ENCODE data around the gene SESN1. TPM values are rescaled to one million over a fixed set of nuclear protein-coding genes. Genes with fewer than 3 reads are reported as not detected.

Gene SESN1
- total RNA-seq, 1 donor from 2014 or later: 18.4 TPM

DNA sequence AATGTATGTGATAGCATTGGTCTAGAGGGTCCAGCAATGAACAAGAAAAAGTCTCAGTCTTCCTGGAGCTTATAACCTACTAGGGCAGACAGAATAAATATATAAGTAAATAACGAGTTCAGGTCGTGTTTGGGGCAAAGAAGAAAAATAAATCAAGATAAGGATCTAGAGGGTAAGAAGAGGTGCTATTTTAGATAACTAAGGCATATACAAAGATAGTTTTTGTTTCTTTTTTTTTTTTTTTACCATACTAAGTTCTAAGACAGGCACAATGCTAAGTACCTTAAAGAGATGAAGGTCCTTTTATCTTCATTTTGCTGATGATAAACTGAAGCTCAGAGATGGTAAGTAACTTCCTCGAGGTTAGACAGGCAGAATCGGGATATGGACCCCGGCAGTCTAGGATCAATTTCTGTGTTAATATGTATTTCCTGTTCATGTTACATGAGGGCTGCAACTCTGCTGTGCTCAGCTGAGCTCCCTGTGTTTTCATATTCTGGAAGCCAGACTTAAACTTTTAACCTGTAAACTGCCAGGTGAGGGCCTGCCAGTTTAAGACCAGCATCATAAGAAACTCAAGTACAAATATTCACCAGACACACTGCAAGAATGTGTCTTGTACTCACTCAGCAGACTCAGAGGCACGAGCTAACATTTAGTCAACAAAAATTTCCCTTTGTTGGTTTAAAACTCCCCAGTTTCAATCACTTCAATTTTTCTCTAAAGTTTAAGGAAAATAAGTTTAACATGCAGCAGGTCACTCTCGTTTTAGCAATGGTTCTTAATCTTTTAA, 23.3 kb downstream of the SESN1 start:
- FAIRE-seq (no peak), DNase-seq (ENCODE audit: low read depth) (no peak)
- Histone ChIP-seq H3K4me3 (ENCODE audit: low read depth, low read length) (no peak overlapping the region), H3K27me3 (ENCODE audit: control insufficient read depth, insufficient read depth, low read length) (no peaks in the 10 kb centered on the region), H3K36me3 (ENCODE audit: control insufficient read depth, insufficient read depth, low read length) (no peaks in the 10 kb centered on the region)
- TF ChIP-seq, protein P1, sequence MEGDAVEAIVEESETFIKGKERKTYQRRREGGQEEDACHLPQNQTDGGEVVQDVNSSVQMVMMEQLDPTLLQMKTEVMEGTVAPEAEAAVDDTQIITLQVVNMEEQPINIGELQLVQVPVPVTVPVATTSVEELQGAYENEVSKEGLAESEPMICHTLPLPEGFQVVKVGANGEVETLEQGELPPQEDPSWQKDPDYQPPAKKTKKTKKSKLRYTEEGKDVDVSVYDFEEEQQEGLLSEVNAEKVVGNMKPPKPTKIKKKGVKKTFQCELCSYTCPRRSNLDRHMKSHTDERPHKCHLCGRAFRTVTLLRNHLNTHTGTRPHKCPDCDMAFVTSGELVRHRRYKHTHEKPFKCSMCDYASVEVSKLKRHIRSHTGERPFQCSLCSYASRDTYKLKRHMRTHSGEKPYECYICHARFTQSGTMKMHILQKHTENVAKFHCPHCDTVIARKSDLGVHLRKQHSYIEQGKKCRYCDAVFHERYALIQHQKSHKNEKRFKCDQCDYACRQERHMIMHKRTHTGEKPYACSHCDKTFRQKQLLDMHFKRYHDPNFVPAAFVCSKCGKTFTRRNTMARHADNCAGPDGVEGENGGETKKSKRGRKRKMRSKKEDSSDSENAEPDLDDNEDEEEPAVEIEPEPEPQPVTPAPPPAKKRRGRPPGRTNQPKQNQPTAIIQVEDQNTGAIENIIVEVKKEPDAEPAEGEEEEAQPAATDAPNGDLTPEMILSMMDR (IDR thresholded peaks at IDR 0.05; ENCODE audit: insufficient read depth, low read length, severe bottlenecking): no peak

DNA sequence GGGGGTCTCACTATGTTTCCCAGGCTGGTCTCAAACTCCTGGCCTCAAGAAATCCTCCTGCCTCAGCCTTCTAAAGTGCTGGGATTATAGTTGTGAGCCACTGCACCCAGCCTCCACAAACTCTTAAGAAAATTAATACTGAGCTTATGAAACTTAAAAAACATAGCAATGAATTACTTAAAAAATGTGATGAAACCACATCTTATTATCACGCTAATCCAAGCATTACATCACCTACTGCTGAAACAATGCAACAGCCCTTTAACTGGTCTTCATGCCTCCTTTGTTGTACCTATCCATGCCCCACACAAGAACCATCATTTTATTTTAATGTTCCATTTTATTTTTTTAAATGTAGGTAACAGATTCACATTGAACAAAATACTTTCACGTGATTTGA, 24.9 kb downstream of the SESN1 start:
- DNase-seq (ENCODE audit: low read depth) (no peak), FAIRE-seq (no peak)
- TF ChIP-seq, protein P1 (IDR thresholded peaks at IDR 0.05; ENCODE audit: insufficient read depth, low read length, severe bottlenecking): no peak
- Histone ChIP-seq H3K4me3 (ENCODE audit: low read depth, low read length) (no peak overlapping the region), H3K36me3 (ENCODE audit: control insufficient read depth, insufficient read depth, low read length) (no peaks in the 10 kb centered on the region), H3K27me3 (ENCODE audit: control insufficient read depth, insufficient read depth, low read length) (no peaks in the 10 kb centered on the region)

DNA sequence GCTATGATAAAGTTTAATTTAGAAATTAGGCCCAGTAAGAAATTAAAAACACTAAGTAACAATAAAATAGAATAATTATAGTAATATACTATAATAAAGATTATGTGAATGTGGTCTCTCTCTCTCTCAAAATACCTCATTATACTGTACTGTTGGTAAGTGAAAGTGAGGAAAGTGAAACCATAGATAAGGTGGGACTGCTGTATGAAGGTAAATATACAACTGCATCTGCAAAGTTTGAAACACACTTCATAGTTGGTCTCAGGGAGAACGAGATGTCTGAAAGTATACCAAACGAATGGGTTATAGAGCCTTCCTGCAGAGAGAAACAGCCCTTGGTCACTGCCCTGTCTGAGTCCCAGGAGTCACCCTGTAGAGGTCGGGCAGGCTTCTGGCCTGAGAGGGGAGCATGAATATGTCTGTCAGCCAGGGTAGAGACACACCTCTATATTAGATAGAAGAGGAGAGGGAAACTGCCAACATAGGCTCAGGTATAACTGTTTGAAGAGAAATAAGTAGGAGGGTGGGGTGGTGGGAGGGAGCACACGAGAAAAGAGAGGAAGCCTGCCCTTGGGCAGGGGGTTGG, 31.8 kb downstream of the SESN1 start:
- no peak overlapping the region for H3K4me3 ChIP-seq (ENCODE audit: low read depth, low read length)
- no peaks in the 10 kb centered on the region for H3K27me3 ChIP-seq (ENCODE audit: control insufficient read depth, insufficient read depth, low read length)
- DNase-seq (ENCODE audit: low read depth): no peak
- TF ChIP-seq, protein P1 (IDR thresholded peaks at IDR 0.05; ENCODE audit: insufficient read depth, low read length, severe bottlenecking): no peak
- no peak for FAIRE-seq
- H3K36me3 ChIP-seq (ENCODE audit: control insufficient read depth, insufficient read depth, low read length): no peaks in the 10 kb centered on the region

DNA sequence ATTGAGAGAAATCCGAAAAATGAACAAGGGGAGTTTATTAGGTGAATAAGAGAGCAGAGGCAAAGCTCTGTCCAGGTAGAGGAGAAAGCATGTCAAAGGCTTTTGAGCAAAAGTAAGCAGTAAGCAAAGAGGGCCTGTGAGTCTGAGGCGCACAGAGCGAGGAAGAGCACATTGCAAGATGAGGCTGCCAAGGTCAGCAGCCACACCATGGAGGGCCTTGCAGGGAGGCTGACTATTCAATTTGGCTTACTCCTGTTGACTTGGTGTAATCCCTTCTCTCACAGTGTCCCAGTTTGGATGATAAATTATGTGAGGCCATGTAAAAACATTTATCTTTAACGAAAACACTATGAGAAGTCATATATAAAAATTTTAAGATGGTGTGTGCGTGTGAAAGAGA, 32.4 kb downstream of the SESN1 start:
- TF ChIP-seq, protein P1 (IDR thresholded peaks at IDR 0.05; ENCODE audit: insufficient read depth, low read length, severe bottlenecking): no peak
- no peaks in the 10 kb centered on the region for H3K27me3 ChIP-seq (ENCODE audit: control insufficient read depth, insufficient read depth, low read length)
- no peak for FAIRE-seq
- H3K4me3 ChIP-seq (ENCODE audit: low read depth, low read length): no peak overlapping the region
- no peaks in the 10 kb centered on the region for H3K36me3 ChIP-seq (ENCODE audit: control insufficient read depth, insufficient read depth, low read length)
- no peak for DNase-seq (ENCODE audit: low read depth)

DNA sequence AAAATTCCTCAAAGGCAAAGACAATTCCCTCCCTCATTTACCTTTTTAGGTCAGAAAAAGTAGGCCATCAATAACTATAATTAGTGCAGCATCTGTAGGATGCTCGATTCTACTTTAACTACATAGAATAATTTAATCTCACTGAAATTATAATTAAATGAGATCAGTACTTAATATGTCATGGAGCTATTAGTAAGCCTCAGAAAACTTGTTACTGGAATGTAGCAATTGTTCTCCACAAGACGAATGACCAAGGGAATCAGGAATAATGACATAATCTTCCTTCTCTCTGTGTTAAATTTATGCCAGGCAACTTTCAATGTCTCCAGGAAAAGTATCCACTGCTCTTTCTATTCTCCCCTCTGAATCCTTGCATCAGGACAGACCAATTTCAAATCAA, 34.1 kb downstream of the SESN1 start:
- no peaks in the 10 kb centered on the region for H3K36me3 ChIP-seq (ENCODE audit: control insufficient read depth, insufficient read depth, low read length)
- TF ChIP-seq, protein P1 (IDR thresholded peaks at IDR 0.05; ENCODE audit: insufficient read depth, low read length, severe bottlenecking): no peak
- no peak for FAIRE-seq
- no peak overlapping the region for H3K4me3 ChIP-seq (ENCODE audit: low read depth, low read length)
- DNase-seq (ENCODE audit: low read depth): no peak
- H3K27me3 ChIP-seq (ENCODE audit: control insufficient read depth, insufficient read depth, low read length): no peaks in the 10 kb centered on the region

All from bronchial epithelial cell (primary cell).